HepG2 (cell line): ENCODE measurements around the gene F12.

Experiments used
- CTCF ChIP-seq: sonication (generic); formaldehyde crosslinking; IDR thresholded peaks from 2 replicates; pipeline ENCODE4 v1.5.0; 2020; ENCODE audit warnings: mild to moderate bottlenecking, missing genetic modification reagents, moderate library complexity
- EZH2 ChIP-seq: conservative IDR thresholded peaks from 2 replicates; pipeline ENCODE4 v1.6.1; 2012; ENCODE audit warnings: mild to moderate bottlenecking, low read depth, low read length, moderate library complexity
- PHF20 ChIP-seq: sonication (generic); formaldehyde crosslinking; IDR thresholded peaks from 2 replicates; pipeline ENCODE4 v1.5.0; 2020; ENCODE audit warnings: mild to moderate bottlenecking, missing genetic modification reagents
- SATB2 ChIP-seq: sonication (generic); formaldehyde crosslinking; IDR thresholded peaks from 2 replicates; pipeline ENCODE4 v1.5.0; 2020; ENCODE audit warnings: missing genetic modification reagents
- ZFX ChIP-seq: sonication (generic); formaldehyde crosslinking; IDR thresholded peaks from 2 replicates; pipeline ENCODE4 v1.4.0; 2020; ENCODE audit warnings: mild to moderate bottlenecking, low read depth, missing genetic modification reagents, moderate library complexity
- ZNF251 ChIP-seq: sonication (generic); formaldehyde crosslinking; IDR thresholded peaks from 2 replicates; pipeline ENCODE4 v1.9.0; 2021; ENCODE audit warnings: mild to moderate bottlenecking, missing genetic modification reagents
- ZNF766 ChIP-seq: sonication (generic); formaldehyde crosslinking; IDR thresholded peaks from 2 replicates; pipeline ENCODE4 v1.5.0; 2020; ENCODE audit warnings: missing genetic modification reagents, borderline replicate concordance

- TF ChIP-seq SATB2 (CRISPR knock-in tag) (peak; percentile 83; the same call in 1 of the 2 replicates), ZNF766 (CRISPR knock-in tag) (peak; percentile 87), ZFX (peak; percentile 97), CTCF (CRISPR knock-in tag) (no peak), PHF20 (CRISPR knock-in tag) (peak; percentile 59), EZH2 (no peak), ZNF251 (CRISPR knock-in tag) (no peak)
Measured at GRCh38 chr5:177378884-177379883, 30.2 kb downstream of the F12 start.
